HG02642 (cell line): ENCODE measurements around the gene ANAPC1.
A peak's percentile ranks its signal among the peaks of the same experiment; 100 is the strongest.
"Not testable (repeated sequence)": the region's sequence is repeated elsewhere in the genome, so short reads cannot be mapped to it uniquely, and the experiment has no call there.

Experiments
- ATAC-seq: cut with Tn5 transposase; IDR thresholded peaks from one replicate; pipeline ENCODE4 v1.9.1; 2021; ENCODE audit warnings: mild to moderate bottlenecking; ENCODE audit not compliant: unreplicated experiment, poor library complexity

Gene ANAPC1

GRCh38 chr2:111834221-111834620, 49.8 kb downstream of the ANAPC1 start:
- not testable (repeated sequence) for ATAC-seq

- peak; percentile 75 for ATAC-seq
Measured at GRCh38 chr2:111830479-111830878, 53.5 kb downstream of the ANAPC1 start.

- not testable (repeated sequence) for ATAC-seq
Measured at GRCh38 chr2:111828217-111828766, 55.7 kb downstream of the ANAPC1 start.

GRCh38 chr2:111812970-111813622, 70.9 kb downstream of the ANAPC1 start:
- ATAC-seq, result not testable (repeated sequence)

- not testable (repeated sequence) for ATAC-seq
Measured at GRCh38 chr2:111790633-111791032, 93.4 kb downstream of the ANAPC1 start.

GRCh38 chr2:111784081-111784480, 99.9 kb downstream of the ANAPC1 start:
- ATAC-seq, result not testable (repeated sequence)

- ATAC-seq, result not testable (repeated sequence)
Measured at GRCh38 chr2:111782195-111782594, 101.8 kb downstream of the ANAPC1 start.

GRCh38 chr2:111781443-111782094, 102.4 kb downstream of the ANAPC1 start:
- not testable (repeated sequence) for ATAC-seq

- ATAC-seq, result not testable (repeated sequence)
Measured at GRCh38 chr2:111777155-111777554, 106.8 kb downstream of the ANAPC1 start.

- not testable (repeated sequence) for ATAC-seq
Measured at GRCh38 chr2:111776296-111776695, 107.7 kb downstream of the ANAPC1 start.

- ATAC-seq, result peak; percentile 74
Measured at GRCh38 chr2:111772180-111772579, 111.8 kb downstream of the ANAPC1 start.

GRCh38 chr2:111770916-111771658, 112.9 kb downstream of the ANAPC1 start:
- not testable (repeated sequence) for ATAC-seq

GRCh38 chr2:111768266-111769190, 115.5 kb downstream of the ANAPC1 start:
- ATAC-seq, result not testable (repeated sequence)

- ATAC-seq, result not testable (repeated sequence)
Measured at GRCh38 chr2:111767087-111767486, 116.9 kb downstream of the ANAPC1 start.

- ATAC-seq, result not testable (repeated sequence)
Measured at GRCh38 chr2:111766295-111766694, 117.7 kb downstream of the ANAPC1 start.

GRCh38 chr2:111764151-111764550, 119.8 kb downstream of the ANAPC1 start:
- ATAC-seq, result not testable (repeated sequence)

- ATAC-seq, result not testable (repeated sequence)
Measured at GRCh38 chr2:111760697-111761284, 123.2 kb downstream of the ANAPC1 start.

GRCh38 chr2:111752533-111752932, 131.5 kb downstream of the ANAPC1 start:
- ATAC-seq, result not testable (repeated sequence)

- not testable (repeated sequence) for ATAC-seq
Measured at GRCh38 chr2:111750641-111751040, 133.4 kb downstream of the ANAPC1 start.
